IPS-18c (cell line): Measurements from ENCODE around the gene XXYLT1.

Source experiments
- H3K4me3 ChIP-seq: 2 replicates; pipeline ENCODE4 v1.7.0; 2013; ENCODE audit warnings: low read depth, mild to moderate bottlenecking, low read length, moderate library complexity; ENCODE audit not compliant: insufficient read depth
- H3K9me3 ChIP-seq: one replicate; pipeline ENCODE4 v1.6.1; 2013; ENCODE audit warnings: mild to moderate bottlenecking, low read length, moderate library complexity; ENCODE audit not compliant: control insufficient read depth, insufficient read depth

Gene XXYLT1

GRCh38 chr3:195269375-195270078 is 1.4 kb downstream of the XXYLT1 start:
- Histone ChIP-seq H3K4me3 (peak overlapping the region; percentile 93), H3K9me3 (no peaks in the 10 kb centered on the region)

- Histone ChIP-seq H3K4me3 (no peak overlapping the region), H3K9me3 (no peaks in the 10 kb centered on the region)
Measured at GRCh38 chr3:195268576-195269309, 2.2 kb downstream of the XXYLT1 start.

GRCh38 chr3:195267096-195267495 is 3.9 kb downstream of the XXYLT1 start:
- H3K4me3 ChIP-seq = no peak overlapping the region
- H3K9me3 ChIP-seq = no peaks in the 10 kb centered on the region

- Histone ChIP-seq H3K4me3 (no peak overlapping the region), H3K9me3 (no peaks in the 10 kb centered on the region)
Measured at GRCh38 chr3:195266428-195266827, 4.5 kb downstream of the XXYLT1 start.

GRCh38 chr3:195265363-195265976 is 5.5 kb downstream of the XXYLT1 start:
- Histone ChIP-seq H3K4me3 (no peak overlapping the region), H3K9me3 (no peaks in the 10 kb centered on the region)

GRCh38 chr3:195263925-195264600 is 6.9 kb downstream of the XXYLT1 start:
- H3K4me3 ChIP-seq = no peak overlapping the region
- H3K9me3 ChIP-seq = no peaks in the 10 kb centered on the region

- Histone ChIP-seq H3K4me3 (no peak overlapping the region), H3K9me3 (no peaks in the 10 kb centered on the region)
Measured at GRCh38 chr3:195263193-195263924, 7.6 kb downstream of the XXYLT1 start.

GRCh38 chr3:195261925-195262324 is 9.0 kb downstream of the XXYLT1 start:
- H3K9me3 ChIP-seq = no peaks in the 10 kb centered on the region
- H3K4me3 ChIP-seq = no peak overlapping the region

GRCh38 chr3:195260280-195260905 is 10.6 kb downstream of the XXYLT1 start:
- no peaks in the 10 kb centered on the region for H3K9me3 ChIP-seq
- H3K4me3 ChIP-seq = peak overlapping the region; percentile 53

- Histone ChIP-seq H3K4me3 (peak overlapping the region; percentile 53), H3K9me3 (no peaks in the 10 kb centered on the region)
Measured at GRCh38 chr3:195259475-195260279, 11.3 kb downstream of the XXYLT1 start.

GRCh38 chr3:195259154-195259474 is 11.8 kb downstream of the XXYLT1 start:
- H3K9me3 ChIP-seq = no peaks in the 10 kb centered on the region
- H3K4me3 ChIP-seq = peak overlapping the region; percentile 46; the same call in 1 of the 2 replicates

GRCh38 chr3:195258449-195259153 is 12.4 kb downstream of the XXYLT1 start:
- no peak overlapping the region; the same call in 1 of the 2 replicates for H3K4me3 ChIP-seq
- H3K9me3 ChIP-seq = no peaks in the 10 kb centered on the region

- H3K9me3 ChIP-seq = no peaks in the 10 kb centered on the region
- no peak overlapping the region for H3K4me3 ChIP-seq
Measured at GRCh38 chr3:195257454-195258448, 13.2 kb downstream of the XXYLT1 start.

- no peak overlapping the region for H3K4me3 ChIP-seq
Measured at GRCh38 chr3:195256639-195257453, 14.1 kb downstream of the XXYLT1 start.

More at GRCh38 chr3:195256639-195257453, 14.1 kb downstream of the XXYLT1 start:
- no peaks in the 10 kb centered on the region for H3K9me3 ChIP-seq
